Measurements from ENCODE around the gene TARS3.
"Not testable (repeated sequence)": the region's sequence is repeated elsewhere in the genome, so short reads cannot be mapped to it uniquely, and the experiment has no call there.

TARS3 gene

GRCh38 chr15:101637516-101637915, 86.8 kb downstream of the TARS3 start:
- no peaks in the 10 kb centered on the region for H3K27me3 ChIP-seq (replicated peaks; ENCODE audit: control insufficient read depth, insufficient read depth, low read length)
- peaks cover 7% of the 10 kb centered on the region for H3K36me3 ChIP-seq (ENCODE audit: control insufficient read depth, insufficient read depth, low read length)
- TF ChIP-seq CTCF (IDR thresholded peaks at IDR 0.05; ENCODE audit: insufficient read depth, low read length, poor library complexity, severe bottlenecking), result no peak
- no peak for DNase-seq (ENCODE audit: extremely low read depth, insufficient read length)
- H3K4me3 ChIP-seq (replicated peaks; ENCODE audit: low read depth, low read length), result no peak overlapping the region

GRCh38 chr15:101637038-101637437, 87.2 kb downstream of the TARS3 start:
- DNase-seq (ENCODE audit: extremely low read depth, insufficient read length), result no peak
- Histone ChIP-seq H3K36me3 (ENCODE audit: control insufficient read depth, insufficient read depth, low read length) (peaks cover 4% of the 10 kb centered on the region), H3K27me3 (replicated peaks; ENCODE audit: control insufficient read depth, insufficient read depth, low read length) (no peaks in the 10 kb centered on the region), H3K4me3 (replicated peaks; ENCODE audit: low read depth, low read length) (no peak overlapping the region)
- no peak for TF ChIP-seq CTCF (IDR thresholded peaks at IDR 0.05; ENCODE audit: insufficient read depth, low read length, poor library complexity, severe bottlenecking)

GRCh38 chr15:101635944-101636727, 88.1 kb downstream of the TARS3 start:
- no peak for TF ChIP-seq CTCF (IDR thresholded peaks at IDR 0.05; ENCODE audit: insufficient read depth, low read length, poor library complexity, severe bottlenecking)
- Histone ChIP-seq H3K36me3 (ENCODE audit: control insufficient read depth, insufficient read depth, low read length) (peaks cover 4% of the 10 kb centered on the region), H3K27me3 (replicated peaks; ENCODE audit: control insufficient read depth, insufficient read depth, low read length) (no peaks in the 10 kb centered on the region), H3K4me3 (replicated peaks; ENCODE audit: low read depth, low read length) (no peak overlapping the region)
- no peak for DNase-seq (ENCODE audit: extremely low read depth, insufficient read length)

- Histone ChIP-seq H3K27me3 (replicated peaks; ENCODE audit: control insufficient read depth, insufficient read depth, low read length) (no peaks in the 10 kb centered on the region), H3K4me3 (replicated peaks; ENCODE audit: low read depth, low read length) (no peak overlapping the region), H3K36me3 (ENCODE audit: control insufficient read depth, insufficient read depth, low read length) (no peaks in the 10 kb centered on the region)
- DNase-seq (ENCODE audit: extremely low read depth, insufficient read length), result no peak
- TF ChIP-seq CTCF (IDR thresholded peaks at IDR 0.05; ENCODE audit: insufficient read depth, low read length, poor library complexity, severe bottlenecking), result no peak
These were observed 90.9 kb downstream of the TARS3 start for GRCh38 chr15:101633356-101633755.

- not testable (repeated sequence) for H3K4me3 ChIP-seq (replicated peaks; ENCODE audit: low read depth, low read length); H3K36me3 ChIP-seq (ENCODE audit: control insufficient read depth, insufficient read depth, low read length); DNase-seq (ENCODE audit: extremely low read depth, insufficient read length); H3K27me3 ChIP-seq (replicated peaks; ENCODE audit: control insufficient read depth, insufficient read depth, low read length)
These were observed 97.5 kb downstream of the TARS3 start for GRCh38 chr15:101626729-101627128.

- no peaks in the 10 kb centered on the region; the same call in 1 of the 2 replicates for H3K36me3 ChIP-seq (ENCODE audit: control insufficient read depth, insufficient read depth, low read length)
- H3K4me3 ChIP-seq (replicated peaks; ENCODE audit: low read depth, low read length), result no peak overlapping the region
- H3K27me3 ChIP-seq (replicated peaks; ENCODE audit: control insufficient read depth, insufficient read depth, low read length), result no peaks in the 10 kb centered on the region
- DNase-seq (ENCODE audit: extremely low read depth, insufficient read length), result no peak
- no peak for TF ChIP-seq CTCF (IDR thresholded peaks at IDR 0.05; ENCODE audit: insufficient read depth, low read length, poor library complexity, severe bottlenecking)
These were observed 98.3 kb downstream of the TARS3 start for GRCh38 chr15:101625980-101626379.
